ENCODE measurements around the gene DIS3L2.
"Not testable (repeated sequence)": the region's sequence is repeated elsewhere in the genome, so short reads cannot be mapped to it uniquely, and the experiment has no call there.

The DIS3L2 gene

DNA sequence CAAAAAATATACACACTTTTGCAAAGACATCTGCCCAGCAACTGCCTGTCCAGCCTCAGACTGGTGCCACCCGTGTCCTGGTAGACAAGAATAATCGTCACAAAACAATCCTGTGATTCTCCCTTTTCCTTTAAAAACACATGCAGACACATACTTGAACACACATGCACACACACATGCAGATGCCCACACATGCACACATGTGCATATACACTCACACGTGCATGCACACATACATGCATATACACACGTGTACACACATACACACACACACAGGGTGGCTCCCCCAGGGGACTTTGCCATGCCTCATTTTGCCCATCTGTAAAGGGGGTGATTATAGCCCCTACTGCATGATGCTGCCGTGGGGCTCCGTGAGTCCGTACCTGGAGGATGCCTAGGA is 392.1 kb downstream of the DIS3L2 start:
- no peak for DNase-seq

DNA sequence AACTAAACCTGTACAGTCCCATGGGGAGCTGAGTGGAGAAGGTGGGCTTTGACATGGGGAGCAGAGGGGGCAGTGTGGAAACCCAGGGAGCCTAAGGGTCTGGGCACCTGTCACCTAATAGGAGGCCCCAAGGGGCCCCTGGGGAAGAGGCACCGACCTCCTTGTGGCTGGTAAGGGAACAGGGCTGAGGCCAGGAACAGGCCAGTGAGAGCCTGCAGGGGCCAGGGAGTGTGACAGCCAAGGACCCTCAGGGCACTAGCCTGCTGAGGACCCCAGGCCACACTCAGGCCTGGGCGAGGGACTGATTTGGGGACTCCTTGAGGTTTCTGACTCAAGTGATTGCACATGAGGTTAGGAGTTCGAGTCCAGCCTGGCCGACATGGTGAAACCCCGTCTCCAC is 392.6 kb downstream of the DIS3L2 start:
- DNase-seq, result no peak

DNA sequence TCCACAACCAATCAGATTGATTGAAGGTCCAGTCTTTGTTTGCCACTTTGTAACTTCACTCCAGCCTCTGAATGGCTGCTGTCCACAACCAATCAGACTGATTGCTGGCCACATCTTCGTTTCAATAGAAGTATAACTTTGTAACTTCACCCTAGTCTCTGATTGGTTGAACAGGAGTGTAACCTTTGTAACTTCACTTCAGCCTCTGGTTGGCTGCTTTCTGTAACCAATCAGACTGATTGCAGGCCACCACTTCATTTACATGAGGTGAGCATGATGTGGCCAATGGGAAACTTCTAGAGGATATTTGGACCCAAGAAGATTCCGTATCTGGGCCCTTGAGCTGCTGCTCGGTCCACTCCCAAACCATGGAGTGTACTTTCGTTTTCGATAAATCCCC is 400.1 kb downstream of the DIS3L2 start:
- DNase-seq, result no peak

DNA sequence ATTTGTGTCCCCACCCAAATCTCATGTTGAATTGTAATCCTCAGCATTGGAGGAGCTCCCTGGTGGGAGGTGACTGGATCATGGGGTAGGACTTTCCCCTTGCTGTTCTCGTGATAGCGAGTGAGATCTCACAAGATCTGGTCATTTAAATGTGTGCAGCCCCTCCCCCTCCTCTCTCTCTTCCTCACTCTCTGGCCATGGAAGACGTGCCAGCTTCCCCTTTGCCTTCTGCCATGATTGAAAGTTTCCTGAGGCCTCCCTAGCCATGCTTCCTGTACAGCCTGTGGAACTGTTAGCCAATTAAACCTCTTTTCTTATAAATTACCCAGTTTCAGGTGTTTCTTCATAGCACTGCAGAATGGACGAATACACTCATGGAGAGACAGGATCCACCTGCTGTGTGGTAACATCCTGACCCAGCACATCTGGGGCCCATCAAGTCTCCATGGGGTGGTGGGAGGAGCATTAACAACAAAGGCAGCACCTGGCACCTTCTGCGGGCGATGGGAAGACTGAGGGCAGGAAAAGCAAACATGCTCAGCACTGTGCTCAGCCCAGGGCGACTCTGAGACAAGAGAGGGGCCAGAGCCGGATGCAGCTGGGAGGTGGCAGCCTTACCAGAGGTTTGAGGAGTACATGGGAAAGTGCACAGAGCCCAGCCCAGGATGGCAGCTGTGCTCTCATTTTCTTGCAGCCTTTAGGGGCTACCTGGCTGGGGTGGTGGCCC is 400.8 kb downstream of the DIS3L2 start:
- no peak for DNase-seq

DNA sequence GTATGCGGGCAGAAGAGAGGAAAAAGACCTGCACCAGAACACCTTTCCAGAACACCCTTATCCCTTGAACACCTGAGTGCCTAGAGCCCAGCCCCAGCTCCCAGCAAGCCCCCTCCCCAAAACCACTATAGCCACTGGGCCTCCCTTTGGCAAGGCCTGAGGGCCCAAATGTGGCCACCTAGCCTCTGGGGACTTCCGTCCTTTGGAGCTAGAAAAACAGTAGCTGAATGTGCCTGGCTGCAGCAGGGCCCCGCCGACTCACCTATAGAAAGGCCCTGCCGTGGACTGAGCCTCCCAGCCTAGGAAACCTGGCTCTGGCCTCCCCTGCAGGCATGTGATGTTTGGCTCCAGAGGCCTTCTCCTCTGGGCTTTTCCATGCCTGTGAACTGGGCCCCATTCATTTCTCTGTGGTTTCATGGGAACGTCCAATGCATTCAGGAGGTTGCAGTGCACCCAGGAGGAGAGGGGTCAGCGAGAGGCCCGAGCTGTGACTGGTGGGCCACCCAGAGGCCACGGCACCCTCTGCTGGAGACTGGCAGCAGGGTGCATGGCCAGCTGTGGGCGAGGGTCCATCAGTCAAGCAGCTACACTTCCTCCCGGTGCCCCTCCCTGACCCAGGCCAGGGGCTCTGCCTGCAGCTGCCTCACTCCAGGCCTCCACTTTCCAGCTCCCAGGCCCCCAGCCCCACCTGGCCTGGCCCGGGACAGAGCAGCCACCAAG is 401.7 kb downstream of the DIS3L2 start:
- not testable (repeated sequence) for DNase-seq

DNA sequence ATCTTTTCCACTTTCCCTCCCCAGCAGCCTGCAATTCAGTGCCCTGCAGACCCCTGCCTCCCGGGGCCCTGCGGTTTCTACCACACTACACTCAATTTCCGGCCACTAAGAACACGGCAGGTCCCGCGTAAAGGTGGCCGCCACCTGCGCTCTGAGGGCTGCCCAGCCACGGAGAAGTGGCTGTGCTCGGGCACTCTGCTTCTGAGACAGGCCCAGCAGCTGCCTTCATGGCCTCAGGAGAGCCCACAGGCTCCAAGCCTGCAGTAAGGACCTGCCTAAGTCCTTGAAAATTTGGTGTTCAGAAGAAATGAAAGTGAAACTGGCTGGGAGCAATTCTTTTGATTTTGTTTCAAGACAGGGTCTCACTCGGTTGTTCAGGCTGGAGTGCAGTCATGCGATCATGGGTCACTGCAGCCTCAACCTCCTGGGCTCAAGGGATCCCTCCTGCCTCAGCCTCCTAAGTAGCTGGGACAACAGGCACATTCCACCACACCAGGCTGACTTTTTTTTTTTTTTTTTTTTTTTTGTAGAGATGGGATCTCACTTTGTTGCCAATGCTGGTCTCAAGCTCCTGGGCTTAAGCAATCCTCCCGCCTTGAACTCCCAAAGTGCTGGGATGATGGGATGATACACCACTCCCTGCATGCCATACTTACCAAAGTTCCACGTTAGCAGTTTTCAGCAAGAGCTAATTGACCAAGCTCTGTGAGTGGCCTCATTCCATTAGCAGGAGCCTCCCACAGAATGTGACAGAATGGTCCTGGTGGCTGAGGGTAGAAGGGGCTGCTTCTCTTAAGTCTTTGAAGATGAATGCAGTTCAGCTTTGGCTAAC is 402.5 kb downstream of the DIS3L2 start:
- no peak for DNase-seq

DNA sequence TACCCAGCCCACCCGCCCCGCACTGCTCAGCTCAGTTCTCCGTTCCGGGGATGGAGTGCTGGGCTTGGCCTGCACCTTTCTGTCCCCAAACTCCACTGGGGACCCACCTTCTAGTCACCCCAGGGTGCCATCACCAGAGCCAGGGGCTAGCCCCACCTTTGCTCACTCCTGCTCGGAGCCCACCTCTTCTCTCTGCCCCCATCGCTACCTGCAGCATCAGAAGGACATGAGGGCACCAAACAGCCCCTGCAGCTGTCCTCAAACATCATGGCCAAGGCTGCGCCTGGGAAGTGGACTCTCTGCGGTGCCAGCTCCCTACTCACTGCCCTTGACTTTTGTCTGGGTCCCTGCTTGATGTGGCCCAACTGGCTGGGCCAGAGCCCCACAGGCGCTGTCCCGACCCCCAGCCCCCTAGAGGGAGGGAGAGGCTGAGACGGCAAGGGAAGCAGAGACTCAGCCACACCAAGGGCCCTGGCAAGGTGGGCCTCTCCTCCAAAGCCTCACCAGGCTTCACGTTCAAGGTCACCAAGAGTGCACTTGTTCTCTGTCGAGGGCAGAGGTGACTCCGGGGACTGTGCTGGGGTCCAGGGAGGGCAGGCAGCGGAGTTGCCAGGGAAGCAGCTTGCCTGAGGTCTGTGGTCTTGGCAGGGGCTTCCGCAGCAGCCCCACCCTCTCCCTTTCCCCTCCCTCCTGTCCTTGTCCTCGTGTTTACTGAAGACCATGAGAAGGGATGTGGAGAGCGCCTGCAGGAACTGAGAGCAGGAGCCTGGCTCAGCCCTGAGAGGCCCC is 403.5 kb downstream of the DIS3L2 start:
- not testable (repeated sequence) for DNase-seq

DNA sequence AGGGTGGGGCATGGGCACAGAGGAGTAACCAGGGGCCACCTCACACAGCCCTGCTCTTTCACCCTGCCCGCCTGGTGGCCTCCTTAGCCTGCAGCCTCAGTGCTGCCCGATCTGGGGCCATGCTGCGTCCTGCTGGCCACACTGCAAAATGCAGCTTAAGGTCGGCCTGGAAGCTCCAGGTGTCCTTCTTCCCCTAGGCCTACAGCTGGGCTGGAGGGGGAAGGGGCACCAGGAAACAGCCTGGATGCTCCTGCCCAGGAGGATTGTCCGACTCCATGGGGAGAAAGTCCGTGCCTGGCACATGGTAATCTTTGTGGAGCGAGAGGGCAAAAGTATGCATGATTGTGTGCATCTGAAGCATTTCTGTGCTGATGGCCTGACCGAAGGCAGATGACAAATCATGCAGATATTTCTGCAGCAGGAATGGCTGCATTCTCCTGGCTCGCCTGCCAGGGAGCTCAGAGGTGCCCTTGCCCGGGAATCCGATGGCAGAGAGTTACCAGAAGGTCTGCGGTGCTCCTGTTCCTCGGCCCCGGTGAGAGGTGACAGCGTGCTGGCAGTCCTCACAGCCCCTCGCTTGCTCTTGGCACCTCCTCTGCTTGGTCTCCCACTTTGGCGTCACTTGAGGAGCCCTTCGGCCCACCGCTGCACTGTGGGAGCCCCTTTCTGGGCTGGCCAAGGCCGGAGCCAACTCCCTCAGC is 404.3 kb downstream of the DIS3L2 start:
- no peak for DNase-seq

DNA sequence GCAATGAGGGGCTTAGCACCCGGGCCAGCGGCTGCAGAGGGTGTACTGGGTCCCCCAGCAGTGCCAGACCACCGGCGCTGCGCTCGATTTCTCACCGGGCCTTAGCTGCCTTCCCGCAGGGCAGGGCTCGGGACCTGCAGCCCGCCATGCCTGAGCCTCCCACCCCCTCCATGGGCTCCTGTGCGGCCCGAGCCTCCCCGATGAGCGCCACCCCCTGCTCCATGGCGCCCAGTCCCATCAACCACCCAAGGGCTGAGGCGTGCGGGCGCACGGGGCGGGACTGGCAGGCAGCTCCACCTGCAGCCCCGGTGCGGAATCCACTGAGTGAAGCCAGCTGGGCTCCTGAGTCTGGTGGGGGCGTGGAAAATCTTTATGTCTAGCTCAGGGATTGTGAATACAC is 404.9 kb downstream of the DIS3L2 start:
- DNase-seq, result not testable (repeated sequence)

DNA sequence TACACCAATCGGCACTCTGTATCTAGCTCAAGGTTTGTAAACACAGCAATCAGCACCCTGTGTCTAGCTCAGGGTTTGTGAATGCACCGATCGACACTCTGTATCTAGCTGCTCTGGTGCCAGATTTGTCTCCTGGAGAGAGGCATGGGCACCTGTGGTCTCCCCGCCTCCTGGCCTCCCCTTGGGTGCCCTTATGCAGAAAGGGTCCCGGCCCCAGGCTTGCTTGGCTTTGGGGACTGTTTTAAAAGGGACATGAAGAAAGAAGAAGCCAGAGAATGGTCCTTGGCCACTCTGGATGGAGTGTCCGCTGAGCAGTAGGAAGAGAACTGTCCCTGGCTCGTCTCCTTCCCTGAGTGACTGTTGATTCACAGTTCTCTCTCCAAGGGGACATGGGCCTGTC is 405.5 kb downstream of the DIS3L2 start:
- DNase-seq, result no peak

DNA sequence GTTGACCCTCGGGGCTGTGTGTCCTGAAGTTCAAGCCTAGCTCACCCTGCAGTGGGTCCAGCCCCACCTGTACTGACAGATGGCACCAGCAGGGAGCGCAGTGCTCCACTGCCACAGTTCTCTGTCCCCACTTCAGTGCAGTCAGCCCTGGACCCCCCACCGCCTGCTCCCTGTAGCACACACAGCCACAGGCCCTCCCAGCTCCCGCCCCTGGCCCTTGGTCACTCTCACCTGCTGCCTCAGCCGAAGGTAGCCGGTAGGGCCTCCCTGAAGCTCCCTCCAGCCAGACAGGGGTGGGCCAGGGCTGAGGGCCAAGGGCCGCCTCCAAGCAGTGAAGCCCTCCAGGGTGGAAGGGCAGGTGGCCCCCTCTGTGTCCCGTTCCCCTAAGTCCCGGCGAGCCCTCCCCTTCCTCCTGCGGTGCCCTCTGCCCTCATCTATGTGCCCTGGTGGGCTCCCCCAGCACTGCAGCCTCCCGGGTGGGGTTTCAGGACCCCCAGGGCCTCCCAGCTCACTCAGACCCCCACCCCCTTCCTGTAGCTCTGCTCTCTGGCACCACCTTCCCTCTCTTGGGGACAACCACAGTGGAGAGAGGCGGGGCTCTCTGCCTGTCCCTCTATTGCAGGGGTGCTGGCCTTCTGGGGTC is 406.2 kb downstream of the DIS3L2 start:
- DNase-seq, result peak; percentile 7

DNA sequence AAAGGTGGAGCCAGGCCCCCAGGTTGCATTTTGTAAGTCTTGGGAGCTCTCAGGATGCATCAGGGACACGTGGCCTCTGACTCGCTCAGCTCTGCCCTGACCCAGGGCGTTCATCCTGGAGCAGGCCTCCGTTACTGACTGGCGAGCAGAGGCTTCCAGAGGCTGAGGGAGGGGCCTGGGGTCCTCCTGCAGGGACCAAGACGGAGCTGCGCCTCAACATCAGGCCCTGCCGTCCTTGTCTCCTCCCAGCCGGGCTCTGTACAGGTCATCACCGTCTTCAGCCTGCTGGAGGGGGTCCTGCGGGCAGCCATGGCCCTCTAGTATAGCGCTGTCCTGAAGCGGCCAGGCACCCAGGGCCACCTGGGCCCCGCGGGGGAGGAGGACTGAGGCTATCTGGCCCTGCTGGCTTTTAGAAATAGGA is 406.8 kb downstream of the DIS3L2 start:
- no peak for DNase-seq

DNA sequence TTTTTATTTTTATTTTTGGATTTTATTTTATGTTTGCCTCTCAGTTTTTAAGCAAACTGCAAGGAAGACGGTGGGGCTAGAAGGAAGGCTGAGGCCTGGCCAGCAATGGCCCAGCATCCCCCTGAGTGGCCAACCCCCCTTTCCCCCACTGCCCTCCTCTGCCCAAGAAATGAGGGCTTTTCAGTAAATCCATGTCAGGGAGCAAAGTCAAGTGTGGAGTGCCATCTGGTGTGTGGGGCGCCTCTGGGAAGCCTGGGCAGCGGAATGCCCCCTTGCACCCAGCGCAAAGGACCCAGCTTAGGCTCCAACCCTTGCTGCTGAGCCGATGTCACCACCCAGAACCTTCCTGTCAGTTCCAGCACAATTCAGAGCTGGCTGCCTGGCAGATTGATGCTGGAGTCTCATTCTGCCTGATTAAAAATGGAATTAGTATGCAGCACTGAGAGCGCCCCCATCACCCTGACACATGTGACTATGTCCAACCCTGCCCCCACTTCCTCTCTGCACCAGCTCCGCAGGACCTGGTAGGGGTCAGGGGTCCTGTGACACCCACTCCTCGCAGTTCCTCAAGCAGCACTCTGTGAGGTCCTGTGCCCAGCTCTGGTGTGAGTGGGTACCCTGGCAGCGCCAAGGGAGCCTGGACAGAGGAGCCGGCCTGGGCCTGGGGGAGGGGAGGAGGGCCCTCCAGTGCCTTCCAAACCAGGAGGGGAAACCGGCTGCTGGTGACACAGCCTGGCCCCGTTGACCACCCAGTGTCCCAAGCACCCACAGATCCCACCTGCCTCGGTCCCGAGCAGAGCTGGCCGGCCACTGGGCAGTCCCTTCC is 407.8 kb downstream of the DIS3L2 start:
- DNase-seq, result no peak

DNA sequence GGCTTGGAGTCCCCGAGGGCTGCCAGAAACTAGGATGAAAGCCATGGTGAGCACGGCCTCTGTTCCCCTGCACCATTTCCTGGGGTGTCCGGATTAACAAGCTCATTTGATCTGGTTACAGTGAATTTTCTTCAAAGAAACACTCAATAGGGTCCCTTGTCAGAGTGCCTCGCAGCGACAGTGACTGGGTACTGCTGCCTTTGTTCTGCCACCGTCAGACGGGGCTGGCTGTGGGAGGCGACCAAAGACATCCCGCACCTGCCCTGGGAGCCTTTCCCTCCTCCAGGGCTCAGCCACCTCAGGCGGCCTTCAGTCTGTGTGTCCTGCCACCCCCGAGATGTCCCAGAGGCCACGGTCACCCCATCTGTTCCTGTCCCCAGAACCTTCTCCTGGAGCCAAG is 408.5 kb downstream of the DIS3L2 start:
- DNase-seq, result not testable (repeated sequence)

DNA sequence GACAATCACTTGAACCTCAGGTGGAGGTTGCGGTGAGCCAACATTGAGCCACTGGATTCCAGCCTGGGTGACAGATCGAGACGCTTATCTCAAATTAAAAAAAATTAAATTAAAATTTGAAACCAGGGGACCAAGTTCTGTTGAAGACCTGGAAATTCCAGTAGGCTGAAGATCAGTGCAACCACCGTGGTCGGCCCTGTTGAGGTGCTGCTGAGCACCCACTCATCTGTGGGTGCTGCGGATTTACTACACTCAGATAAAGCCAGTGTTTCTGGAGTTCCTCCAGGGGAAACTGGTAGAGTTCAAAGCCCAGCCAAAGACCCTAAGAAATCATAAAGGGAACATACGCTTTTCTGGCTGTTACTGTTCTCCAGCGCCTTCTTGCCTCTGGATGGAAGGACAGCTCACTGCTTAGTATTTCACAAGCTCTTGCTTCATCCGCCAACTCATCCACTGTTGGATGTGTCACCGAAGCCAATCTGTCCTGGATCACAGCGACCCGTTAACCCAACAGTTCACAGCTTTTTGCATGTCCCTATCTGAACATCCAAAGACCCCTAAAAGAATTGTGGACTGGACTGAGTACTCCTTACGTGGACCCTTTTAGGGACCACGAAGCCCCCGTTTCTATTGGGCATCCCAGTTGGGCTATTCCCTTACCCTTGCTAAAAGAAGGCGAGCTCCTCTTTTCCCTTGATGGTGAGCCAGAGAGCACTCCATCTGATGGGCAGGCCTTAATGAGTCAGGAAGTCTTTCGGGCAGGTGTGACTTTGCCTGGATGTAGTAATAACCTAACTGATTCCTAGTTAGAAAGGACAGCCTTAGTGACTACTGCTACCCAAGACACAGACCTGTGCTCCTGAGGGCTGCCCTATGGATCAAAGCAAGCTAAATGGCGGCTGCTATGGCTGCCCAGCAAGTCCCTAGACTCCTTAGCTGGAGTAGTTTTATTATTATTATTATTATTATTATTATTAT is 411.0 kb downstream of the DIS3L2 start:
- no peak for DNase-seq

DNA sequence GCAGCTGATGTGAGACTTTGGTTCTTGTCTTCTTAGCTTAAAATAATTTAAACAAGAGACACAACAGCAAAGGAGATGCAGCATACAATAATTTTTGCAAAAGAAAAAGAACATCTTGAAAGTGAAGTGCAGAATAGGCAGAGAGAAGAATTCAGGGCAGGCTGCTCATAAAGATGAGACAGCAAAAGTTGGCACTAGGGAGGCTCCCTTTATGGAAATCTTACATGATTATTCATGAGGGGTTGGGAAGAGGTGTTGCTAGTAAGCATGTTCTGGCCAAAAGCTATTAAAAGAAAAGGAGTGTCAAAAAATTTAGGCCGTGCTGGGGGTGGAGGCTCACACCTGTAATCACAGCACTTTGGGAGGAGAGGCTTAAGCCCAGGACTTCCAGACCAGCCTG is 412.8 kb downstream of the DIS3L2 start:
- no peak for DNase-seq

DNA sequence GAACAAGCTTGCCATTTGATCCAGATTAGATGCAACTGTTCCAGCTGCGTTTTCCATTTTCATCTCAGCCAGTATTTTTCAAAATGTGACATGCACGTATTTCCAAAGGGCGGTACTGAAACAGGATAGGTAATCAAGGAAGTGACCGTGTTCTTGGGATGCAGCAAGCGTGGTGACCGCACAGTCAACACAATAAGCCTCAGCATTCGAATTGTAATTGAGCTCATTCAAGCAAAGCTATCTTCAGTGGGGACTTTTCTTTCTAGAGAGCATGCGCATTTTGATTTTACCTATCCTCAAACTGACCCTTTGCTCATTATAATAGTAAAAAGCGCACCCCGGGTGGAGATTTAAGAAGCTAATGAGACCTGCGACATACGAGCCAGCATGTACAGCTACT is 413.7 kb downstream of the DIS3L2 start:
- no peak for DNase-seq

DNA sequence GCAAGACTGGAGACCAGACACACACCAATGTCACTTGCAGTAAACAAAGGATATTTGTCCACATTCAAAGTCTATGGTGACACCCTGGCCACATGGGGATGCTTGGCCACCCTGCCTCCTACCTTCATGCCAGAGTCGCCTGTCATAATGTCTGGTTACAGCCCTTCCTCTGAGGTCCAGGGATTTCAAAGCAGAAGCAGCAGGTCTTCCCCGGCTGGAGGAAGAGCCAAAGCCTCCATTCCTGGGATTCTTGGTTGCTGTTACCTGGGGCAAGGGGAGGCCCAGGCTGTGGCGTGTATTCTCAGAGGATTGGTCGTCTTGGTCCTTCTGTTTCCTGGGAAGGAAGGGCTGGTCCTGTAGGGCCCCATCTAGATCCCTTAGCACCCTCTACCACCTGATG is 414.7 kb downstream of the DIS3L2 start:
- DNase-seq, result no peak

DNA sequence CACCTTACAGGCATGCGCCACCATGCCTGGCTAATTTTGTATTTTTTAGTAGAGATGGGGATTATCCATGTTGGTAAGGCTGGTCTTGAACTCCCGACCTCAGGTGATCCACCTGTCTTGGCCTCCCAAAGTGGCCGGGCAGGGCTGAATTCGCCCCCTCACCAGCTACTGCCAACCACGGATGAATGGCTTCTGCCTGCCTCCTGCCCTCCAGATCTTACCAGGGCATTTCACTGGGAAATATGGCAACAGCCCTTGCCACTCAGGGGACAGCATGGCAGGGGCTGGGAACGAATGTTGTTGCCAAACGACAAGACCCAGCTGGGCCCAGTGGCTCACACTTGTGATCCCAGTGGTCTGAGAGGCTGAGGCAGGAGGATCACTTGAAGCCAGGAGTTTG is 415.2 kb downstream of the DIS3L2 start:
- no peak for DNase-seq

DNA sequence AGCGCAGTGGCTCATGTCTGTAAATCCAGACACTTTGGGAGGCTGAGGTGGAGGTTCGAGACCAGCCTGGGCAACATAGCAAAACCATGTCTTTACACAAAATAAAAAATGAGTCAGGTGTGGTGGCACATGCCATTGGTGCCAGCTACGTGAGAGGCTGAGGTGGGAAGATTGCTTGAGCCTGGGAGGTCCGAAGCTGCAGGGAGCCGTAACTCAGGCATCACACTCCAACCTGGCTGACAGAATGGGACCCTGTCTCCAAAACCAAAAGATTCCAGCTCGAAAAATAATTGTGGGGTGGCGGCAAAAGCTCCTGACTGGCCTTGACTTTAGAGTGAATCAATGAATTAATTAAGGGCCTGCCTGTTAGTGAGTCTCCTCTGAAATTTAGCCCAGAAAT is 415.8 kb downstream of the DIS3L2 start:
- no peak for DNase-seq

Data from NCI-H1694 (cell line).